HG02870 (cell line): Measurements from ENCODE around the gene PPP1R12B.
"Not testable (repeated sequence)": the region's sequence is repeated elsewhere in the genome, so short reads cannot be mapped to it uniquely, and the experiment has no call there.

Experiments used
- ATAC-seq: cut with Tn5 transposase; IDR thresholded peaks from one replicate; pipeline ENCODE4 v1.9.1; 2021; ENCODE audit warnings: mild to moderate bottlenecking, moderate library complexity; ENCODE audit not compliant: unreplicated experiment

Gene PPP1R12B

DNA sequence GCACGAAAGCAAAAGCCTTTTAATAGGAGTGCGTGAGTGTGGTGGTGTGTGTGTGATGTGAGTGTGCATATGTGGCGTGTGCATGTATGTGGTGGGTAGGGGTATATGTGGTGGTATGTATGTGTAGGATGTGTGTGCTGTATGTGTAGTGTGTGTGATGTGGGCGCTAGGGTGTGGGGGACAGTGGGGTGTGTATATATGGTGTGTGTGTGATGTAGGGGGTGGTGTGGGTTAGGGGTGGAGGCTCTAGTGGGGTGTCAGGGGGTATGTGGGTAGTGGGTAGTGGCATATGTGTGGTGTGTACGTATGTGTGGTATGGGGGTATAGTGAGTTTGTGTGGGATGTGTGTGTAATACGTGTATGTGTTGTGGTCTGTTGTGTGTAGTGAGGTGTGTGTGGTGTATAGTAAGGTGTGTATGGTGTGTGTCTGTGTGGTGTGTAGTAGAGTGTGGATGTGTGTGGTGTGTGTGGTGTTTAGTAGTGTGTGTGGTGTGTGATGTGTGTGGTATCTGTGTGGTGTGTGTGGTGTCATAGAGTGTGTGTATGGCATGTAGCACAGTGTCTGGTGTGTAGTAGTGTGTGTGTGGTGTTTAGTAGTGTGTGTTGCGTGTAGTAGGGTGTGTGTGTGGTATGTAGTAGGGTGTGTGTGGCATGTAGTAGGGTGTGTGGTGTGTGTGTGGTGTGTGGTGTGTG, 275.7 kb downstream of the PPP1R12B start:
- no peak for ATAC-seq

DNA sequence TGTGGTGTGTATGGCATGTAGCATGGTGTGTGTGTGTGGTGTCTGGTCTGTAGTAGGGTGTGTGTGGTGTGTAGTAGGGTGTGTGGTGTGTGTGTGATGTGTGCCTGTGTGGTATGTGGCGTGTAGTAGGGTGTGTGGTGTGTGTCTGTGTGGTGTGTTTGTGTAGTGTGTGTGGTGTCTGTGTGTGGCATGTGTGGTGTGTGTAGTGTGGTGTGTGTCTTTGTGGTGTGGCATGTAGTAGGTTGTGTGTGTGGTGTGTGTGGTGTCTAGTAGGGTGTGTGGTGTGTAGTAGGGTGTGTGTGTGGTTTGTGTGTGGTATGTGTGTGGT, 276.2 kb downstream of the PPP1R12B start:
- no peak for ATAC-seq

DNA sequence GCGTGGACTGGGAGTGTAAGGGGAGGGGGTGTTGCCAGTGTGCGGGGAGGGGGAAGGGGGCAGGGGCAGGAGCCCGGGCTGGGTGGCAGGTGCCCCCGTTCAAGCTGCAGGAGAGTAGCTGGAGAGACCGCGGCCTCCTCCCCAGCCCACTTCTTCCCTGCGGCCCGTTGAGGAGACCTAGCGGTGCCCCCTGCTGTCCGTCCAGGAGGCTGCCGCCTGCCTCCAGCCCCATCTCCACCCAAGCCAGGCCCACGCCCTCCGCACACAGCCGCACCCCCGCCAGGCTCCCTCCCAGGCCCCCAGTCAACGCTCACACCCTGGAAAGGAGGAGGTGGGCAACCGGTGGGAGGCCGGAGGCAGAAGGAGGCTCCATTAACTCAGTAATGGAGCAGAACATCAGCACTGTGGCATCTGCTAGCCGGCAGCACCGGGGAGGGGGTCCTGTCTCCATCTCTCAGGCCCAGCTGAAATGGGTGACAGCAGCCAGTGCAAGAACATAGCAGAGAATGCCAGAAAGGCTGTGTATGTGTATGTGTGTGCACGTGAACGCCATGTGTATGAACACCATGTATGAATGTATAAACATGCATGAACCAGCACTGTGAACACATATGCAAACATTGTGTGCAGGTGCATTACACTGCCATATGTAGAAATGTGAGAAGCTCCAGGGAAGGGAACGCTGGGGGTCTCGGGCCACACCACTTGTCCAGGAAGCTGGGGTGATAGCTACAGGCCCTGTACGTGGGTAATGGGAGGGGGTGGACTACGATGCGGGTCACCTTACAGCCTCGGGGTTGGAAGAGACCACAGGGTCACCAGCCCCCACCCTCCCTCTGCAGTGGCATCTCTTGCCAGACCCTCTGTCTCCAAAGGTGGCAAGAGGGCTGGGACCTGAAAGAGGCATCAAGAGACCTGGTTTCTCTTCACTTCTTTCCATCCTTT, 277.2 kb downstream of the PPP1R12B start:
- no peak for ATAC-seq

DNA sequence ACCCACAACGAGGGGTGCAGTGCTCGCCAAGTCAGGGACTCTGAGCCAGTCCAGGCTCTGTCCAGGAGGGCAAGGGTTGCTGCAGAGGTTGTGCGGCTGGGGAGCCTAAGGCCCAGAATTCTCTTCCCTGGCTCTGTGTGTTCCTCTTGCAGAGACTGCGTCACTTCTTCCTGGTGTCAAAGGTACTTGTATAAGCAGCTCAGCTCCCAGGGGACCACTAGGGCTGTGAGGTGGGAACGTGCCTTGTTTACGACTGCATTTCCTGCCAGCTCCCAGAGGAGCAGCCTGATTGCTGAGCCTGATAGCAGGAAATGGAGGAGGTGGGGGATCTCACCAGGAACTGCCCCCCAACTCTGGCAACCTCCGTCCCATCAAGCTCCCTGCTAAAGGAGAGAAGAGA, 278.5 kb downstream of the PPP1R12B start:
- ATAC-seq: not testable (repeated sequence)

DNA sequence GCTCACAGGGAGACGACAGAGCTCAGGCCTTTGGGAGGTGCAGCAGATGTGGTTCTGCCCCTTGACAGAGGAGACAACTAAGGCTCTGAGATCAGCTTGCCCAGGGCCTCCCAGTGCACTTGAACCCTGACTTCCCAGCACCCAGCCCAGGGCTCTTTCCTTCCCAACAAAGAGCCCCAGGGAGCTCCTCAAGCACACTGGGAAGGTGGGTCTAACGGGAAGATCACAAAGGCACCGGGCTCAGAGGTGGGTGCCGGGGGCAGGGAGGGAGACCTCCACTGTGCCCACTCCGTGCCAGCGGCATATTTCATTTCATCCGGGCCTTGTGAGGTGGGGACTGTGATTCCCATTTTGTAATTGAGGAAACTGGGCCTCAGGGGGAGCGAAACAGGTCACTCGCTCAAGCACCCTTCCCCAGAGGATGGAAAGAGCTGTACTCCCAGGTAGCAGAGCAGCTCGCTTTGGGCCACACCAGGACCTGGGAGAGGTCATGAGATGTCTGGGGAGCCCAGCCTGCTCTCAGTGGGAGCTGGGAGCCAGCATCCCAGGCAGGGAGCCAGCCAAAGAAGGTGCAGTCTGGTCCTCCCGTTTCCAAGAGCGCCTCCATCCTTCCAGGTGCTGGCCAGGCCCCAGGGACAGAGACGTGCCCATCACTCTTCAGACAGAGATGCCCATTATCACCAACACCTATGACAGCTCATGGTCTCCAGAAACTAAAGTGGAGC, 279.5 kb downstream of the PPP1R12B start:
- no peak for ATAC-seq

DNA sequence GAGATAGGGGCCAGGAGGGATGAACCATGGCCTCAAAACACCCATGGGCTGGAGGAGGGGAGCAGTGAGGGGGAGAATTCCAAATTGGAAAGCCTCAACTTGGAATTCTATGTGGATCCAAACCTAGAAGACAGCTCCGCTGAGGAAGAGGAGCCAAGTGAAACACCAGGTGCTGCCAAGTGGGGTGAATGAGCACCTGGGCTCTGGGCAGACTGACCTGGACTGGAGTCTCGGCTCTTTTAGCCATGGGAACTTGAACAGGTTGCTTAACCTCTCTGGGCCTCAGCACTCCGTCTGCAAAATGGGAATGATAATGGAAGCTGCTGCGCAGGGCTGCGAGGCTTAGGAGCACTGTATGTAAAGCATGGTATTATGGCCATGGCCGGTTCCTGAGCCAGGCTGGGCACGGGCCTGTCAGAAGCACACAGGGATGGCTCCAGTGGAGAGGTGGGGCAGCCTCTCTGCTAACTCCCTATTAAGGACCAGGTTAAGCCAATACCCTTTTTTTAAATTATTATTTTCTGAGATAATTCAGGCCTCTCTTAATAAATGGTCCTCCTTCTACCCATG, 280.2 kb downstream of the PPP1R12B start:
- no peak for ATAC-seq

DNA sequence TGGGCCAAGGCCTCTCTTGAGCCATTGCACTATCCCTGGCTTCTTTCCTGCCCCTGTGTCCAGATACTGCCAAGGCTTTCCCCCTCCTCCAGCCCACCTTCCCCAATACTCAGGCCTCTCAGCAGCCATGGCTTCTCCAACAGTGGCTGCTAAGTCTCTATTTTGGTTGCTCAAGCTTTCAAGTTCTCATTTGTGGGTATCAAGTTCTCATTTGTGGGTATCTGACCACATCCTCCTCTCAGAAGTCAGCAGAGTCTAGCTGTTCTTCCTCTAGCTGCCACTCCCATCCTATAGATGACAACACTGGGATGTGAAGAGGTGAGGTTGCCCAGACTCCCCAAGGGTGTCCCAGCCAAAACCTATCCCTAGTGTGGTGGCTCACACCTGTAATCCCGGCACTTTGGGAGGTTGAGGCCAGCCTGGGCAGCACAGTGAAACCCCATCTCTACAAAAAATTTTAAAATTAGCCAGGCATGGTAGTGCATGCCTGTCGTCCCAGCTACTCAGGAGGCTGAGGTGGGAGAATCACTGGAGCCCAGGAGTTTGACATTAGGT, 280.8 kb downstream of the PPP1R12B start:
- ATAC-seq: peak; percentile 69

DNA sequence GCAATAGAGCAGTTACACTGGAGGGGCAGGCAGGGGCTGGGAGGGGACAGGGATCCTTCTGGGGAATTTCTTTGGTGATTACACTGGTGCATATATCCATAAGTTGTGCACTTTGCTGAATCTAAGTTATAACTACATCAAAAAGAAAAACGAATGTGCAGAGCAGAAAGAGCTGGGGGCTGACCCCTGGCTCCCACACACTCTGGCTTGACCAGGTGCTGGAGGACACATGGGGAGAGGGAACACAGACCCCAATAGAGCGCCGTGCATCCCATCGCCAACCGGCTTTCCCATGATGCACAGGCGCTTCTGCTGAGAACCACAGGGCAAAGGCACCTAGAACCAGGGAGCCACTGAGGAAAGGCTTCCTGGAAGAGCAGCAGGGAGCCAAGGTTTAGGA, 281.6 kb downstream of the PPP1R12B start:
- not testable (repeated sequence) for ATAC-seq

DNA sequence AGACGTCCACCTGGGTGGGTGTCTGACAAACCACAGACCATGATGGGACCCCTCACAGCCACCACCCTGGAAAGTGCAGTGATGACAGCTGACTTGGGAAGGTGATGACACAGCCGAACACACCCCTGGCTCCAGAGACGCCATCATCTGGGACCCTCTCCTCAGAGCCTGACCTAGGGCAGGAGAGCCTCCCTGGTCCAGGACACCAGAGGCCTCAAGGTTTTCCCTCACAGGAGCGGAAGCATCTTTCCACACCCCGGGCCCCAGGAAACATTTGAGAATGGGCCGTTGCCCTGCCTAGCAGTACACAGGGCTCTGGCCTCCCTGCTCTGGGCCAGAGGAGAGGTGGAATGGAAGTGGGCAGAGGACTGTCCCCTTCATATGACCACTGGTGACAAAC, 282.0 kb downstream of the PPP1R12B start:
- ATAC-seq: no peak

DNA sequence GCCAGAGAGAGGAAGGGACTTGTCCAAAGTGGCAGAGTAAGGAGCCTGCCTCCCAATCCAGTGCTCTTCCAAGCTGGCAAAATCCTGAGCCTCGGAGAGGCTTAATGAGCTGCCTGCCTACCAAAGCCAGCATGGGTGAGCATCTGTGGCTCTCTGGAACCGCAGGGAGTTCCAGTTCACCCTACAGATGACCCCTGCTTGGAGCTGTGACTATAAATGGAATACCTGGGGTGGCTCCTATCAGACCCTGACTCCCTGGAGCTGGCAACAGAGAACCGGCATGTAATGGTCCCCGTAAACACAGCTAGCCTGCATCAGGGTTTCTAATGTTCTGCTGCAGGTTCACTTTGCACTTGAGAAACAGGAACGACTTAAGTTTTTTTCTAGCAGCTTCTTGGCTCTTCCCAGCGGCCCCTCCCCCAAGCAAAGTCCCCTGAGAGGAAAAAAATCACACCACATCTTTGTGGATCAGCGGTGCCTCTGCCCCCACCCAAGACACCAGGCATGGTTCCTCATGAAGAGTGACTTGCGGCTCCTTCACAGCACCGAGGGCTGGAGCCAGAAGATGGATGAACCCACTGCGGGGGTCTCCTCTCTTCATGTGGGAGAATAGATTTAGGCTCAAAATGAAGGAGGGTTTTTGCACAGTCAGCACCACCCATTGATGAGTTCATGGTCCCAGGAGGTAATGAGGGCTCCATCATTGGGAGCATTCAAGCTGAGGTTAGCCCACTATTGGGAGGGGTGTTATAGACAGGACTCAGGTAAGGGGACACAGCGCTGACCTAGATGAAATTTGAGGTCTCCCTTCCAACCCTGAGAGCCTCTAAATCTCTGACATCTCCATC, 282.8 kb downstream of the PPP1R12B start:
- ATAC-seq: no peak

DNA sequence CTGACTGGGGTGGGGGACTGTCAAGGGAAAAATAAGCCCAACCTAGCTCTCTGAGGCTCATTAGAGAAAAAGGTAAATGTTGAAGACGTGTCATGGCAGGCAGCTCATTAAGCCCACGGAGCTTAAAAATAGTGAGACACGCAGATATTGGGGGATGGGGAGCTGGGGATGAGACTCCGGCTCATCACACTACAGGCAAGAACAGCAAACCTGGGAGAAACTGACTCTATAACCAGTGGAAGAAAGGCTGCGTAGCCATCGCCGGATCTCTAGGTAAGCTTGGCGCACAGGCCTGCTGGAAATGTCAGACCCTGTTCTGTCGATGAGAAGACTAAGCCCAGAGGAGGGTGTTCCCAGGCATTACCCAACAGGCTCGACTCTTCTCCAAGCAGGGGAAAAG, 283.7 kb downstream of the PPP1R12B start:
- no peak for ATAC-seq

DNA sequence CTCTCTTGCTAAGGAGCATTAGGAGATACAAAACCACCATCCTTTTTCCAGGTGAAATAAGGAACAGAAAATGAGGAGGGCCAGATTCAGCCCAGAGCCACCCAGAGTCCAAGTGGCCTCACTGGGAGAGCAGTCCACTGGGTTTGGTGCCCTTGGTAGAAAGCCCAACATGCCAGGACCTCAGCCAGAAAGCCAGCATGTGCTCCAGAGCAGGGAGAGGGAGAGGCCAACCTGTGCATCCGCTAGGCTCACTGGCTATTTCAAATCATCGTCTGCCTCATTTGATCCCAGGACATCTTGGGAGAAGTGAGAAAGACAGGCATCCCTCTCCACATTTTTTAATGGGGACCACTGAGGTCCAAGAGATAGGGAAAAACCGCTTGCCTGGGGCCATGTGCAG, 287.7 kb downstream of the PPP1R12B start:
- not testable (repeated sequence) for ATAC-seq

DNA sequence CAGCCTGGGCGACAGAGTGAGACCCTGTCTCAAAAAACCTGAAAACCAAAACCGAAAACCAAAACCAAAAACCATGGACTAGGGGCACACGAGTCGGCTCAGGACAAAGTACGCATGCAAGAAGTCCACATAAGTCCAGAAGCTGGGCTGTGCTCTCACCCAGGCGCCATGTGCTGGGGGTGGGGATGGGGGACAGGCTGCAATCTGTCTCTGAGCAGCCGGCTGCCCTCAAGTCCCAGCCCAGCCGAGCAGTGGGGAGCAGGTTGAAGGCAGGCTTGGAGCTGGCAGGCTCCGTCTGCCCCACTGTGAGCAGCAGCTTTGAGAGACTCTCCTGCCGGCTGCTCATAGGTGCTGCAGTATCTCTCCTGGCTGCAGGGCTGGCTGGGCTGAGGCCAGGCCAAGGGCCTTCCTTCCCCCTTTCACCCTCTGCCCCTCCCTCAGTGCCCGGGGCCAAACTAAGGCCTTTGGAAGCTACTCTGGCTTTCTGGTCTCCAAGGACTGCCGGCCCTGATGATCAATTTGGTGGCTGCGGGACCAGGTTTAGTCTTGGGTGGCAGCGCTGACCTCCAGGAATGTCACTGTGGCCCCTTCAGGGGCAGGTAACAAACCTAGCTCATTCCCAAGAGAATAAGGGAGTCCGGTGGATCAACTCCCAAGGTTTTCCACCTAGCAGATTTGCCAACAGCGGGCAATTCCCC, 289.0 kb downstream of the PPP1R12B start:
- not testable (repeated sequence) for ATAC-seq

DNA sequence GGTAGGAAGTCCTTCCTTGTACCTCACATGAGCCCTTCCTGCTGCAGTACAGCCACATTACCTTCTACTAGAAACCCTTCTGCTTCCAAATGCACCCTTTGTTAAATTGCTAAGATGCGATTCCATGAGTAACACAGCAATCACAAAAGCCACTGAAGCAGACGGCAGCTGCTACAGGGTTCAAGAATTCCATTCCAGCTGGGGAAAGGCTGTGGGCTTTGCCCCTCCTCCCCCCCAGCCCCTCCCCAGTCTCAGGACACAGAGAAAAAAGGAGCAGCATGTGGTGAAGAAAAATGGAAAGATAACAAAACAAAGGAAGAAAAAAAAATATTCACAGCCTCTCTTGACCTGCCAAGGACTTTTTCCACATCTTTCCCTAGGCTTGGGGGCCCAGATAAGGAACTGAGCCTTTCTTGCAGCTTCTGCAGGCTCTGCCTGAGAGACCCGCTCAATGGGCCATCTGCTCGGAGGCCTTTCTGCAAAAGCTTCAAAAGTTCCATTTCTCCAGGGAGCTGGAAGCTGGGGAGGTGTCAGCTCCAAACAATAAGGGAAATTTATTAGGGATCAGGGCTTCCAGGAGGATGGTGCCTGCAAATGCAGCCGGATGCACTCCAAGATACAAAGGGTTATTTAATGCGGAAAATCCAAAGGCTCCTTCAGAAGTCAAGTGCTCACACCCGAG, 289.7 kb downstream of the PPP1R12B start:
- no peak for ATAC-seq

DNA sequence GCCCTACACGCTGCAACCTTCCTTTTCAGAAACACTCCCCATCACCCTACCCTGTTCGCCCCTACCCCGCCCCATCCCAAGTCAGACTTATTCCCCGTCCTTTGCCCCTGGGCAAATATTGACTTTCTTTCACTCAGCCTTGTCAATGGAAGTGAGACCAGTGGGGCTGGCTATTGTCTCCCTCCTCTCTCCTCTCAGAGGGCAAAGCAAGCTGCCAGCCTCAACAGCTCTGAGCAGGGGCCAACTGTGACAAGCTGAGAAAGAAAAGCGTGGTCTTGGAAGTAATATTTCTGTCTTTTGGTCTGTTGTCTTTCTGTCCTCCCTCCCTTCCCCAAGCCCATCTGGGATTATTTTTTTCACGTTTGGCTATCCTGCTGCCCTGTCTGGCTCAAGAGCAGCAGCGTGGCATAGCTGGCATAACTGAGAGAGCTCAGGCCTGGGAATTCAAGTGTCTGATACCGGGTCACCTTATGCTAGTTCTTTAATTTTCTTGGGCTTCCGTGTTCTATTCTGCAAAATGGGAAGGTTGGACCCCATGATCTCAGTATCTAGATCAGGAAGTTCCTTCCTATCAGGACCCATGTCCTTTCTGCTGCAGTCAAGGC, 290.3 kb downstream of the PPP1R12B start:
- not testable (repeated sequence) for ATAC-seq

DNA sequence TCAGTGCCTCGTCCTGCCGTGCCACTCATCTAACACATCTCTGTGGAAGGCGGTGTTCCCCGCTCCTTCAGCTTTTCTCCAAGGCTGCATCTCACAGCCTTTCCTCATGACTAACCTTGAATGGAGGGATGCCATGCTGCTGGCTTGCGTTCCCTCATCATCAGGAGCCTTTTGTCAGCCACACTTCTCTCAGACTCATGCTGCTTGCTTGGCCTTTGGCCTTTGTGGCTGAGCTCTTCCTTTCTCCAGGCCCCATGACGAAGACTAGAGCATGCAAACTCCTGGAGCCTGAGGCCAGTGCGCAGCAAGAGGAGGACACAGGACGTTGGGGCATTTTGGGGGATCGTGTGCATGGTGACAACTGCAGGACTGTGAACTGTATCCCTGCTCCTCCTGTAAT, 291.0 kb downstream of the PPP1R12B start:
- no peak for ATAC-seq

DNA sequence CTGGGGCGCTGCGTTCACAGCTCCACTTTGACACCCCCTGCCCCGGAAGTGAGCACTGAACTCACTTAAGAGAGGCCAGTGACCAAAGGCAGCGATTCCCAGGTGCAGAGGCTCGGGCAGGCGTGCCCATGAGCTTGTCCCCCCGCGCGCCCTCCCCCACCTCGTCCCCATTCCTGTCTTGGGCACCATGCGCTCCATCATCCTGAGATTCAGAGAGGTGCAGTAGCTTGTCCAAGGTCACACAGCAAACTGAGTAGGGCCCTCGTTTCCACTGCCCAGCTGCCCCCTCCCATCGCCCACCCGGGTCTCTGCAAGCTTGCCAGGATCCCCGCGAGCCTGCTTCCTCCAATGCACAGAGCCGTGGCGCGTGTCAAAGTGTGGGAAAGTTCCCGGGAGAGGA, 293.7 kb downstream of the PPP1R12B start:
- ATAC-seq: no peak
